HUES64 (cell line): Measurements from ENCODE around the gene ITIH1.

ENCODE experiments used
- H3K27ac ChIP-seq: 2 replicates; pipeline ENCODE4 v1.7.0; 2013; ENCODE audit warnings: low read depth, low read length, inconsistent platforms
- H3K27me3 ChIP-seq: 2 replicates; pipeline ENCODE4 v1.6.1; 2013; ENCODE audit warnings: mild to moderate bottlenecking, low read length; ENCODE audit not compliant: insufficient read depth
- H3K36me3 ChIP-seq: 2 replicates; pipeline ENCODE4 v1.6.1; 2013; ENCODE audit warnings: mild to moderate bottlenecking, low read length; ENCODE audit not compliant: insufficient read depth
- H3K4me1 ChIP-seq: 2 replicates; pipeline ENCODE4 v1.6.1; 2013; ENCODE audit warnings: mild to moderate bottlenecking, low read length, moderate library complexity; ENCODE audit not compliant: insufficient read depth
- H3K4me3 ChIP-seq: 2 replicates; pipeline ENCODE4 v1.5.1; 2013; ENCODE audit warnings: mild to moderate bottlenecking, low read length, moderate library complexity
- H3K9ac ChIP-seq: 2 replicates; pipeline ENCODE4 v1.6.1; 2013; ENCODE audit warnings: mild to moderate bottlenecking, low read depth, low read length
- H3K9me3 ChIP-seq: 2 replicates; pipeline ENCODE4 v1.6.1; 2013; ENCODE audit warnings: low read depth, low read length; ENCODE audit not compliant: insufficient read depth
- WGBS: fragments of 150-250, 120-280 bp; methylation state at CpG from one replicate; pipeline ENCODE4 v1.1.7; 2013; ENCODE audit warnings: missing lambda C conversion rate; 5-methylcytosine and 5-hydroxymethylcytosine counted together

The ITIH1 gene

DNA sequence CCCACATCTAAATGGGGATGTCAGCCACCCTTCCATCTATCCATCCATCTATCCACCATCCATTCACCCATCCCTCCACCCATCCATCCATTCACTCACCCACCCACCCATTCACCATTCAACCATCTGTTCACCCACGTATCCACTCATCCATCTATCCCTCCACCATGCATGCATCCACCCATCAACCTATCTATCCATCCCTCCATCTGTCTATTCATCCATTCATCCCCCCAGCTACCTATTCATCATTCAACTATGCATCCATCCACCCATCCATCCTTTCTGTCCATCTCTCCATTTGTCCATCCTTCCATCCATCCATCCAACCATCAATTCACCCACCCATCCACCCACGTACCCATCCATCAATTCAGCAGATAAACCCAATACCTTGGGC lies 31.8 kb downstream of the ITIH1 start:
- H3K36me3 ChIP-seq: no peaks in the 10 kb centered on the region
- no peak overlapping the region for H3K27ac ChIP-seq
- no peak overlapping the region for H3K9ac ChIP-seq
- no peaks in the 10 kb centered on the region for H3K27me3 ChIP-seq
- H3K4me1 ChIP-seq: no peaks in the 10 kb centered on the region
- H3K4me3 ChIP-seq: no peak overlapping the region
- 83% methylated on average over 2 of the region's 2 CpGs for WGBS
- H3K9me3 ChIP-seq: no peaks in the 10 kb centered on the region

DNA sequence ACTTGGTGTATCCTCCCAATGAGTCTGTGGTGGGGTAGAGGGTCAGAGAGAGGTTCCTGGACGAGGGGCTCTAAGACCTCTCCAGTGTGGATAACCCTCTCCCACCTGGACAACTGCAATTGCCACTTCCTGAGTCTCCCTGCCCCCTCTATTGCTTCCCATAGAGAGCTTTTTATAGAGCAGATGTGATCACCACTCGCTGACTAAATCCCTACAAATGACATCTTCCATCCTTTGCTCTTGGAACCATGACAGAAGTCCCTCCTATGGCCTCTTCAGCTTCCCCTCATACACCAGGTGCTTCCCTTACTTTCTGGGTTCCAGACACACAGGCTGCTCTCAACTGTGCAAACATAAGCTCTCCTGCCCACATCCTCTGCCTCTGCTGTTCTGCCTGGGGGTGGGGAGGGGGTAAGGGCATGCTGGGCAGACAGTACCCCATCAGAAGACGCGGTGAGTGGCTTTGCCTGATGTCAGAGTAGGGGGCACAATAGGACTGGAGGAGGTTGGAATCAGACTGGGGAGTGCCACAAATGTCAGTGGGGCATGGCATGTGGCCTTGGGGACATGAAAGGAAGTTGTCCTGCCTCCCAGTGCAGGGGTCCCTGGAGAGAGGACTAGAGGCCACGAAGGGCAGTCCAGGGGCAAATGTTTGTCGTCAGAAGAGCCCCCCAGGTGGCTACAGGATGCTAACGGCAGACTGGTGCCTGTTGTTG lies 32.4 kb downstream of the ITIH1 start:
- Histone ChIP-seq H3K4me1 (no peaks in the 10 kb centered on the region), H3K27ac (no peak overlapping the region), H3K9ac (no peak overlapping the region), H3K4me3 (no peak overlapping the region), H3K27me3 (no peaks in the 10 kb centered on the region), H3K9me3 (no peaks in the 10 kb centered on the region), H3K36me3 (no peaks in the 10 kb centered on the region)
- 87% methylated on average over 7 of the region's 7 CpGs for WGBS

DNA sequence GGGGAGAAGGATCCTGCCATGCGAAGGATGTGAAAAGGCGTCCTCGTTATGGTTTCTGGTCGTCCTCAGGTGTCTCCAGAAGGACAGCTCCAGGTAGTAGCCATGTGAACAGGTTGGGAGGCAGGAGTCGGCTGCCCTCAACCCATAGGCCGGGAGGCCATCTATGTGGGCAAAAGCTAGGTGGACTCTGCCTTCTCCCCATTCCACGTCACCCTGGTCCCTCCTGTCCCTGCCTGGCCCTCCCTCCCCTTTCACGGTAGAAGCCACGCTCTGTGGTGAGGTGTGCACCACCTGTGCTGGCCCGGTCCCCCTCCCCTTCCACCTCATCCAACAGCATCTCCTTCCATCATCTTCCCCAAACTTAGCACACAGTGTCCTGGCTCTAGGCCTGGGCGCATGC lies 33.5 kb downstream of the ITIH1 start:
- Histone ChIP-seq H3K9ac (no peak overlapping the region), H3K36me3 (no peaks in the 10 kb centered on the region), H3K4me1 (no peaks in the 10 kb centered on the region), H3K4me3 (no peak overlapping the region), H3K27me3 (no peaks in the 10 kb centered on the region), H3K9me3 (no peaks in the 10 kb centered on the region), H3K27ac (no peak overlapping the region)
- WGBS: 93% methylated on average over 11 of the region's 11 CpGs

DNA sequence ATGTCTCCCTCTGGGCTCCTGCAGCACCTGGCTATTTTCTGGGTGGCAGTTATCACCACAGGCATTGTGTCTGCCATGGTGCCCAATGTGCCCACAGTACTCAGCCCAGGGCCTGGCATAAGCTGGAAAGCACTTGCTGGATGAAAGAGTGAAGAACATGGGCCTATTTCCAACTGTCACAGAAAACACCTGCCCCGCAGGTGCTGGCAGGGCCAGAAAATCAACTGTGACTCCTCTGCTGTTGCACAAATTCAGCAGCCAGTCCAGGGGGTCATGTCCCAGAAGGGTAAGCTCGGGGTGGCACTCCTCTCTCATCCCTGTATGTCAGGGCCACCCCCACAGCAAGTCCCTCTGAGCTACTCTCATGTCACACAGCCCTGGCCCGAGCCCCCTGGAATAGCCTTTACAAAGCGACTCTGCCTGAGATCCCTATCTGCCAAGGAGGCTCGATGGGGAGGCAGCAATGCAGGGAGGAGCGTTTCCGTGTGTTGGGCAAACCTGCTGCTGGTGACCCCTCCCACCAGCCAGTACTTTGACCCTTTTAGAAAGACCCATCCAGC lies 34.1 kb downstream of the ITIH1 start:
- H3K4me3 ChIP-seq: no peak overlapping the region
- H3K9ac ChIP-seq: no peak overlapping the region
- WGBS: 87% methylated on average over 7 of the region's 7 CpGs
- no peak overlapping the region for H3K27ac ChIP-seq
- H3K36me3 ChIP-seq: no peaks in the 10 kb centered on the region
- no peaks in the 10 kb centered on the region for H3K4me1 ChIP-seq
- no peaks in the 10 kb centered on the region for H3K9me3 ChIP-seq
- H3K27me3 ChIP-seq: no peaks in the 10 kb centered on the region

DNA sequence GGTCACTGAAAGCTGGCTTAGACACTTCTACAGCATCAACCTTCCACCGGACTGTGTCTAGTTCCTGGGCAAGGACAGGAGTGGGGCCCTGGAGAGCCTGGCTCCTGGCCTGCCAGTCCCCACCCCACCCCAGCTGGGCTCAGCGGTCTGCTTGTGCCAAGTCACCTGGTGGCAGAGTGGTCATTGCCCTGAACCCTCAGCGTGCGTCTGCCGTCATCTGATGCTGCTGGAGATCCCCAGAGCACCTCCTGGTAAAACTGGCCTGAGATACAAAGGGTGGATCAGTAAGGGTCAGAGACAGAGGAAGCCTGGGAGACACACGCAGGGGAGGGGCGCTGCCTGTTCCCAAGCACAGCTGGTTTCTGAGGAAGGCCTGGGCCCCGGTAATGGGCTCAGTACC lies 36.4 kb downstream of the ITIH1 start:
- Histone ChIP-seq H3K27me3 (no peaks in the 10 kb centered on the region), H3K4me3 (no peak overlapping the region), H3K9me3 (no peaks in the 10 kb centered on the region), H3K27ac (no peak overlapping the region), H3K9ac (no peak overlapping the region), H3K4me1 (no peaks in the 10 kb centered on the region), H3K36me3 (no peaks in the 10 kb centered on the region)
- 90% methylated on average over 8 of the region's 8 CpGs for WGBS

DNA sequence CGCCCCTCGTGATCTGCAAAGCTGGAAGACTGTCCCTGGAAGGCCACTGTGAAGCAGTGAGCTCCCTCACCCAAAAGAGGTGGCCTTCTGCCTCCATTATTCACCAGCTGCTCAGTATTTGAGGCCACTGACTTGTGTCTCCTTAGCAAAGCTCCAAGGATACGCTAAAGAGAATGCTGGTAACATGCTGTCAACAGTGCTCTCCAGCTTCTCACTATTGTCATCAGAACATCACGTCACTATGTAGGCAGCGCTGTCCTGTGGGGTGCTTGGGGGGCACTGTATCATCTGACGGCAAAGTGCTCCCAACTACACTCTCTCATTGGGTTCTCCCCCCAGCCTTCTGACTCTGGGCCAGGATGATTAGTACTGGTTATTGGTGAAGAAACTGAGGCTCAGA lies 38.8 kb downstream of the ITIH1 start:
- no peak overlapping the region for H3K27ac ChIP-seq
- H3K9me3 ChIP-seq: no peaks in the 10 kb centered on the region
- H3K36me3 ChIP-seq: no peaks in the 10 kb centered on the region
- H3K27me3 ChIP-seq: no peaks in the 10 kb centered on the region
- 98% methylated on average over 6 of the region's 6 CpGs for WGBS
- H3K4me1 ChIP-seq: peaks cover 8% of the 10 kb centered on the region; the same call in 1 of the 2 replicates
- no peak overlapping the region for H3K4me3 ChIP-seq
- H3K9ac ChIP-seq: no peak overlapping the region

DNA sequence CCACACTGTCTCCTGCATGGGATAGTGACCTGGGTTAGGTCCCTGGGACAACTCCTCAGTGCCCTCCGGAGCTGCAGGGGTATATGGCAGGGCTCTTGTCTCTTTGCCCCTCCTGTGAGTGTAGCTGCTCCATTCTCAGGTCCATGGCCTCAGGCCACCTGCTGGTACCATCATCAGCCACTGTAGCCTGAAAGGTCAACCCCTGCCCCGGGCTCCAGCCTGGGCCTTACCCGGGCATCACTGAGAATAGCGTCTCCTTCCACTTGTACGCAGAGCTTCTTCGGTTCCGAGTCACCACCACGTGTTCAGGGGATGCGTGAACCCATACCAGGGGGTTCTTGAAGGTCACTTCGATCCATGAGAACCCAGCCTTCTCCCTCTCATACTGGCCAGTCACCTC lies 39.3 kb downstream of the ITIH1 start:
- Histone ChIP-seq H3K36me3 (no peaks in the 10 kb centered on the region), H3K27ac (no peak overlapping the region), H3K4me3 (no peak overlapping the region), H3K9me3 (no peaks in the 10 kb centered on the region), H3K4me1 (peaks cover 8% of the 10 kb centered on the region; the same call in 1 of the 2 replicates), H3K9ac (no peak overlapping the region), H3K27me3 (no peaks in the 10 kb centered on the region)
- WGBS: 92% methylated on average over 10 of the region's 10 CpGs

DNA sequence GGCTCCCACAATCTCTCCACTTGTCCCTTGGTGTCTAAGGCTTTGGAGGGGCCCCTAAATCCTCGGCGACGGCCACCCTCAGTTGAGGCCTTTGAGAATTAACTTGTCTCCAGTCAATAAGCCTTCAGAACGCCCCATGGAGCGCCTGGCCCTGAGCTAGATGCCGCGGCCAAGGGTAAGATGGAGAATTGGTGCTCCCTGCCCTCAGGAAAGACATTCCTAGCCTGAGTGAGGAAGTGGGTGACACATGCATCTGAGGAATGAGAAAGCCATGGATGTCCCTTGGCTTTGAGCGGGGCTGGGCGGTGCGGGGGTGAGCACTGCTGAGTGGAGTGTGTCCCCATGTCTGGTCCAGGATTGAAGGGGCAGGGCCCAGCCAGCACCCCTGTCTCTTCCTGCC lies 39.8 kb downstream of the ITIH1 start:
- no peak overlapping the region for H3K4me3 ChIP-seq
- no peaks in the 10 kb centered on the region for H3K27me3 ChIP-seq
- H3K9me3 ChIP-seq: no peaks in the 10 kb centered on the region
- H3K36me3 ChIP-seq: no peaks in the 10 kb centered on the region
- WGBS: 94% methylated on average over 10 of the region's 10 CpGs
- H3K9ac ChIP-seq: no peak overlapping the region
- no peak overlapping the region for H3K27ac ChIP-seq
- peaks cover 8% of the 10 kb centered on the region; the same call in 1 of the 2 replicates for H3K4me1 ChIP-seq

DNA sequence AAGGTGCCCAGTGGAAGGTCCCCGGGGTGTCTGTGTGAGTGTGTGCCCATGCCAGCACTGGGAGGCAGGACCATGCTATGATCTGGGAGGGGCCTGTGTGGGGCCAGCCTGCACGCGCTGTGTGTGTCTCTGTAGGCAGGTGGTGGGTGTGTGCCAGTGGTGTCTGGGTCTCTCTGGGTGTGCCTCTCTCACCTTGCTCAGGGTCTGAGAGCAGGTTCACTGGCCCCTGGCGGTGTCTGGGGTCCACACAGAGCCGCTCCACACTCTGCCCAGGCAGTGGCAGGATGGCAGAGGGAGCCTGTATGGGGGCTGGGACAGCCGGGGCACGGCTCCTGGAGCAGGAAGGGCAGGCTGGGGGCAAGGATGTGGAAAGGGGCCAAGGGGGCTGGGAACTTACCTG lies 40.5 kb downstream of the ITIH1 start:
- 93% methylated on average over 7 of the region's 7 CpGs for WGBS
- H3K9me3 ChIP-seq: no peaks in the 10 kb centered on the region
- H3K4me3 ChIP-seq: no peak overlapping the region
- no peak overlapping the region for H3K9ac ChIP-seq
- H3K4me1 ChIP-seq: peaks cover 8% of the 10 kb centered on the region; the same call in 1 of the 2 replicates
- no peaks in the 10 kb centered on the region for H3K27me3 ChIP-seq
- no peak overlapping the region for H3K27ac ChIP-seq
- H3K36me3 ChIP-seq: no peaks in the 10 kb centered on the region

DNA sequence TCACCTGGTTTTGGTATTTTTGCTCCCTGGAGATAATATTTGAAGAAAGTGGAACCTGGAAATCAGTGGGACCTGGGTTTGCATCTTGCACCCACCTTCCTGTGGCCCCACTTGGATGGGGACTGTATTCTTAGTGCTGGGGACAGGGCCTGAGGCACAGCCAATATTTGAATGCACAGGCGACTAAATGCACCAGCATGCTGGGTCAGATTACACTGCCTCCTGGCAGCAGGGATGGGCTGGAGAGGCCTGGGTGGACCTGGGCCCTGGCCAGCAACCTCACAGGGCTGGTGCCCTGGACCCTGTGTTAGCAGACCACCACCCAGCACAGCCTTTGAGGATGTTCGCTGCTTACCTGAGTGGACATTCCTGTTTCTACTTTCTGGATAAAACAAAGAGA lies 42.5 kb downstream of the ITIH1 start:
- Histone ChIP-seq H3K27me3 (no peaks in the 10 kb centered on the region), H3K4me1 (peaks cover 8% of the 10 kb centered on the region; the same call in 1 of the 2 replicates), H3K36me3 (no peaks in the 10 kb centered on the region), H3K27ac (peak overlapping the region; percentile 31; the same call in 1 of the 2 replicates), H3K4me3 (no peak overlapping the region), H3K9me3 (no peaks in the 10 kb centered on the region), H3K9ac (no peak overlapping the region)
- 63% methylated on average over 2 of the region's 2 CpGs for WGBS

DNA sequence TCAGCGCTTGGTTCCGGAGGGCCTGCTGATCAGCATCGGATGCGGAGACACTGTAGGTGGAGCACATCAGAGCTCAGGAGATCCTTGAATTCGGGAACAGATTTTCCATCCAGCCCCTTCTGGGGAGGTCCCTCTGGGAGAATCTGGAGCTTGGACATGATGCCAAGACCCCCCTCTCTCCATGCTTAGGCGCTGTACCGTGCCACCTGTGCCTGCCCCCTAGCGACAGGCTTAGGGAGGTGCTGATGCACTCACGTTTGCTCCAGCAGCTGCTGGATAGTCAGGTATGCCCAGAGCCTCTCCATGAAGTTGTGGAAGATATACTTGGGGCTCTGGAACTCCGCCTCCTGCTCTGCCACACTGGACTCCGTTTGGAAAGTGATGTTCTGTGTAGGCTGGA lies 43.3 kb downstream of the ITIH1 start:
- Histone ChIP-seq H3K4me3 (no peak overlapping the region), H3K4me1 (peaks cover 8% of the 10 kb centered on the region; the same call in 1 of the 2 replicates), H3K27ac (no peak overlapping the region), H3K9ac (no peak overlapping the region), H3K9me3 (no peaks in the 10 kb centered on the region), H3K36me3 (no peaks in the 10 kb centered on the region), H3K27me3 (no peaks in the 10 kb centered on the region)
- WGBS: 52% methylated on average over 11 of the region's 11 CpGs
